Cardiac muscle cell (in vitro differentiated cells and primary cell): ENCODE results near the gene TYW1. TPM values are rescaled to one million over a fixed set of nuclear protein-coding genes. Genes with fewer than 3 reads are reported as not detected.
A peak's percentile ranks its signal among the peaks of the same experiment; 100 is the strongest.
"Not testable (repeated sequence)": the region's sequence is repeated elsewhere in the genome, so short reads cannot be mapped to it uniquely, and the experiment has no call there.

Experiments used
- DNase-seq, 2 donors: peaks; one replicate each; pipeline versions ENCODE4 v3.0.0 to v3.0.0-alpha.2; 2010 to 2017; ENCODE audit warnings: low read depth in 1 of 2, low spot score in 1 of 2
- H3K27ac ChIP-seq: fragments of 200-600 bp; sonication (generic); 2 replicates; pipeline ENCODE4 v1.5.1; 2016
- H3K27me3 ChIP-seq: fragments of 200-600 bp; sonication (generic); 2 replicates; pipeline ENCODE4 v1.6.0; 2016; ENCODE audit warnings: control low read depth
- H3K36me3 ChIP-seq: fragments of 200-600 bp; sonication (generic); 2 replicates; pipeline ENCODE4 v1.5.1; 2016; ENCODE audit warnings: control low read depth
- H3K4me1 ChIP-seq: fragments of 200-600 bp; sonication (generic); 2 replicates; pipeline ENCODE4 v1.8.1; 2017; ENCODE audit warnings: low read depth, mild to moderate bottlenecking, mixed run types
- H3K4me3 ChIP-seq: fragments of 200-600 bp; sonication (generic); 2 replicates; pipeline ENCODE4 v1.5.1; 2016; ENCODE audit warnings: mild to moderate bottlenecking
- H3K9me3 ChIP-seq: fragments of 200-600 bp; sonication (generic); 2 replicates; pipeline ENCODE4 v1.5.1; 2017; ENCODE audit warnings: low read depth, mild to moderate bottlenecking, control low read depth
- CTCF ChIP-seq: IDR thresholded peaks from 2 replicates; pipeline ENCODE4 v1.5.1; 2012; ENCODE audit warnings: low read depth, mild to moderate bottlenecking, low read length
- polyA plus RNA-seq: library from polyadenylated mRNA; unstranded; fragments of >200 nt; fragmentation: Nextera tagmentation; extraction: Ambion mirVana; gene quantifications from 2 replicates; pipeline ENCODE4 v1.2.1, GENCODE V29; 2016
- total RNA-seq: library from RNA; depleted of rRNA; stranded (reverse); fragments of >200 nt; gene quantifications from 2 replicates; pipeline ENCODE4 v1.2.3, GENCODE V29; 2016

Gene TYW1
- total and polyA plus RNA-seq, 2 experiments from 2014 or later, result 14.4 to 15.8 TPM

GRCh38 chr7:67056683-67057082, 60.0 kb downstream of the TYW1 start:
- no peak overlapping the region for H3K4me3 ChIP-seq
- no peaks in the 10 kb centered on the region for H3K4me1 ChIP-seq
- DNase-seq, result no peak
- H3K36me3 ChIP-seq, result no peaks in the 10 kb centered on the region
- H3K27ac ChIP-seq, result no peak overlapping the region
- no peaks in the 10 kb centered on the region for H3K9me3 ChIP-seq
- TF ChIP-seq CTCF, result no peak
- H3K27me3 ChIP-seq, result no peaks in the 10 kb centered on the region

- not testable (repeated sequence) for H3K36me3 ChIP-seq, DNase-seq, H3K4me3 ChIP-seq, H3K27me3 ChIP-seq, H3K9me3 ChIP-seq, H3K4me1 ChIP-seq, H3K27ac ChIP-seq
Measured at GRCh38 chr7:67061321-67061720, 64.7 kb downstream of the TYW1 start.

- not testable (repeated sequence) for H3K36me3 ChIP-seq, H3K4me1 ChIP-seq, H3K27me3 ChIP-seq, H3K9me3 ChIP-seq, H3K4me3 ChIP-seq, H3K27ac ChIP-seq
- DNase-seq, result peak in 1 of 2 donors; percentile 25
Measured at GRCh38 chr7:67062802-67063201, 66.2 kb downstream of the TYW1 start.

GRCh38 chr7:67066950-67067622, 70.5 kb downstream of the TYW1 start:
- H3K27ac ChIP-seq, H3K27me3 ChIP-seq: not testable (repeated sequence)

GRCh38 chr7:67076120-67076519, 79.5 kb downstream of the TYW1 start:
- H3K9me3 ChIP-seq, H3K27ac ChIP-seq, H3K4me1 ChIP-seq, DNase-seq, H3K27me3 ChIP-seq, H3K36me3 ChIP-seq, H3K4me3 ChIP-seq: not testable (repeated sequence)

More at GRCh38 chr7:67066950-67067622, 70.5 kb downstream of the TYW1 start:
- peak in 1 of 2 donors; percentile 94 for DNase-seq
- not testable (repeated sequence) for H3K9me3 ChIP-seq, H3K36me3 ChIP-seq, H3K4me3 ChIP-seq, H3K4me1 ChIP-seq

GRCh38 chr7:67082880-67083279, 86.2 kb downstream of the TYW1 start:
- not testable (repeated sequence) for H3K9me3 ChIP-seq, H3K27me3 ChIP-seq, H3K4me3 ChIP-seq, H3K36me3 ChIP-seq, H3K27ac ChIP-seq, H3K4me1 ChIP-seq
- DNase-seq, result peak in 1 of 2 donors; percentile 74

- H3K27ac ChIP-seq, H3K4me3 ChIP-seq, DNase-seq, H3K4me1 ChIP-seq, H3K36me3 ChIP-seq, H3K27me3 ChIP-seq, H3K9me3 ChIP-seq: not testable (repeated sequence)
Measured at GRCh38 chr7:67089261-67089660, 92.6 kb downstream of the TYW1 start.

- H3K9me3 ChIP-seq, H3K27ac ChIP-seq: not testable (repeated sequence)
Measured at GRCh38 chr7:67091053-67091452, 94.4 kb downstream of the TYW1 start.

GRCh38 chr7:67098031-67098430, 101.4 kb downstream of the TYW1 start:
- H3K36me3 ChIP-seq, DNase-seq, H3K4me1 ChIP-seq, H3K9me3 ChIP-seq, H3K4me3 ChIP-seq, H3K27ac ChIP-seq, H3K27me3 ChIP-seq: not testable (repeated sequence)

More at GRCh38 chr7:67091053-67091452, 94.4 kb downstream of the TYW1 start:
- not testable (repeated sequence) for H3K4me3 ChIP-seq, DNase-seq, H3K27me3 ChIP-seq, H3K36me3 ChIP-seq, H3K4me1 ChIP-seq

- H3K27me3 ChIP-seq, H3K27ac ChIP-seq, H3K36me3 ChIP-seq, H3K4me3 ChIP-seq, H3K9me3 ChIP-seq, H3K4me1 ChIP-seq, DNase-seq: not testable (repeated sequence)
Measured at GRCh38 chr7:67099406-67099805, 102.8 kb downstream of the TYW1 start.

- H3K27me3 ChIP-seq, DNase-seq, H3K9me3 ChIP-seq, H3K27ac ChIP-seq, H3K4me3 ChIP-seq, H3K36me3 ChIP-seq, H3K4me1 ChIP-seq: not testable (repeated sequence)
Measured at GRCh38 chr7:67100038-67100437, 103.4 kb downstream of the TYW1 start.
